ENCODE measurements around the gene RYK.

DNA sequence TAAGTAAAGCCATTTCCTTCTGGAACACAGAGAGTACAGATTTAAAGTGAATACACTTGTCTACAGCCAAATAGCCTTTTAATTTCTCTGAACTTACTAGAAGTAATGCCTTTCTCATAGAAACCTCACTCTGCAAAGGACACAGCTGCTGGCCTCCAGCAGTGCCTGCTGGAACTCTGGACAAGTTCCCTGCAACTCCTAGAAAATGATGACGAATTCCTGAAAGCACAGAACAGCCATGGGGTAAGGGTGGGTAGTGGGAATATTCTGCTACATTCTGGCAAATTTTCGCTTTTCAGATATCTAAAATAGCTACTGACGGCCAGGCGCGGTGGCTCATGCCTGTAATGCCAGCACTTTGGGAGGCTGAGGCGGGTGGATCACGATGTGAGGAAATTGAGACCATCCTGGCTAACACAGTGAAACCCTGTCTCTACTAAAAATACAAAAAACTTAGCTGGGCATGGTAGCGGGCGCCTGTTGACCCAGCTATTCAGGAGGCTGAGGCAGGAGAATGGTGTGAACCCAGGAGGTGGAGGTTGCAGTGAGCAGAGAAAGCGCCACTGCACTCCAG lies 34.4 kb downstream of the RYK start:
- TF ChIP-seq, protein P1, sequence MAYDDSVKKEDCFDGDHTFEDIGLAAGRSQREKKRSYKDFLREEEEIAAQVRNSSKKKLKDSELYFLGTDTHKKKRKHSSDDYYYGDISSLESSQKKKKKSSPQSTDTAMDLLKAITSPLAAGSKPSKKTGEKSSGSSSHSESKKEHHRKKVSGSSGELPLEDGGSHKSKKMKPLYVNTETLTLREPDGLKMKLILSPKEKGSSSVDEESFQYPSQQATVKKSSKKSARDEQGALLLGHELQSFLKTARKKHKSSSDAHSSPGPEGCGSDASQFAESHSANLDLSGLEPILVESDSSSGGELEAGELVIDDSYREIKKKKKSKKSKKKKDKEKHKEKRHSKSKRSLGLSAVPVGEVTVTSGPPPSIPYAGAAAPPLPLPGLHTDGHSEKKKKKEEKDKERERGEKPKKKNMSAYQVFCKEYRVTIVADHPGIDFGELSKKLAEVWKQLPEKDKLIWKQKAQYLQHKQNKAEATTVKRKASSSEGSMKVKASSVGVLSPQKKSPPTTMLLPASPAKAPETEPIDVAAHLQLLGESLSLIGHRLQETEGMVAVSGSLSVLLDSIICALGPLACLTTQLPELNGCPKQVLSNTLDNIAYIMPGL (CRISPR knock-in tag; IDR thresholded peaks at IDR 0.05; ENCODE audit: borderline replicate concordance): no peak
- TF ChIP-seq, protein P2, sequence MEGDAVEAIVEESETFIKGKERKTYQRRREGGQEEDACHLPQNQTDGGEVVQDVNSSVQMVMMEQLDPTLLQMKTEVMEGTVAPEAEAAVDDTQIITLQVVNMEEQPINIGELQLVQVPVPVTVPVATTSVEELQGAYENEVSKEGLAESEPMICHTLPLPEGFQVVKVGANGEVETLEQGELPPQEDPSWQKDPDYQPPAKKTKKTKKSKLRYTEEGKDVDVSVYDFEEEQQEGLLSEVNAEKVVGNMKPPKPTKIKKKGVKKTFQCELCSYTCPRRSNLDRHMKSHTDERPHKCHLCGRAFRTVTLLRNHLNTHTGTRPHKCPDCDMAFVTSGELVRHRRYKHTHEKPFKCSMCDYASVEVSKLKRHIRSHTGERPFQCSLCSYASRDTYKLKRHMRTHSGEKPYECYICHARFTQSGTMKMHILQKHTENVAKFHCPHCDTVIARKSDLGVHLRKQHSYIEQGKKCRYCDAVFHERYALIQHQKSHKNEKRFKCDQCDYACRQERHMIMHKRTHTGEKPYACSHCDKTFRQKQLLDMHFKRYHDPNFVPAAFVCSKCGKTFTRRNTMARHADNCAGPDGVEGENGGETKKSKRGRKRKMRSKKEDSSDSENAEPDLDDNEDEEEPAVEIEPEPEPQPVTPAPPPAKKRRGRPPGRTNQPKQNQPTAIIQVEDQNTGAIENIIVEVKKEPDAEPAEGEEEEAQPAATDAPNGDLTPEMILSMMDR (IDR thresholded peaks at IDR 0.05): no peak
- TF ChIP-seq ZFP36 (IDR thresholded peaks at IDR 0.05; ENCODE audit: borderline replicate concordance, partially characterized antibody): no peak
- no peak for TF ChIP-seq EP300 (IDR thresholded peaks at IDR 0.05)
- no peak for TF ChIP-seq POLR2A (IDR thresholded peaks at IDR 0.05; ENCODE audit: low read length)
- TF ChIP-seq, protein P3, sequence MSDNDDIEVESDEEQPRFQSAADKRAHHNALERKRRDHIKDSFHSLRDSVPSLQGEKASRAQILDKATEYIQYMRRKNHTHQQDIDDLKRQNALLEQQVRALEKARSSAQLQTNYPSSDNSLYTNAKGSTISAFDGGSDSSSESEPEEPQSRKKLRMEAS (IDR thresholded peaks at IDR 0.05): no peak
- no peak for TF ChIP-seq ESRRA (IDR thresholded peaks at IDR 0.05; ENCODE audit: borderline replicate concordance, low read length)
- TF ChIP-seq CEBPB (IDR thresholded peaks at IDR 0.05): no peak
- TF ChIP-seq CHD2 (IDR thresholded peaks at IDR 0.05; ENCODE audit: low read length, partially characterized antibody): no peak

All from A549 (cell line).